HG03442 (cell line): Measurements from ENCODE around the gene ZNF804A.
"Not testable (repeated sequence)": the region's sequence is repeated elsewhere in the genome, so short reads cannot be mapped to it uniquely, and the experiment has no call there.

Experiments used
- ATAC-seq: cut with Tn5 transposase; IDR thresholded peaks from one replicate; pipeline ENCODE4 v1.9.1; 2021; ENCODE audit warnings: mild to moderate bottlenecking, moderate library complexity; ENCODE audit not compliant: unreplicated experiment

ZNF804A gene

DNA sequence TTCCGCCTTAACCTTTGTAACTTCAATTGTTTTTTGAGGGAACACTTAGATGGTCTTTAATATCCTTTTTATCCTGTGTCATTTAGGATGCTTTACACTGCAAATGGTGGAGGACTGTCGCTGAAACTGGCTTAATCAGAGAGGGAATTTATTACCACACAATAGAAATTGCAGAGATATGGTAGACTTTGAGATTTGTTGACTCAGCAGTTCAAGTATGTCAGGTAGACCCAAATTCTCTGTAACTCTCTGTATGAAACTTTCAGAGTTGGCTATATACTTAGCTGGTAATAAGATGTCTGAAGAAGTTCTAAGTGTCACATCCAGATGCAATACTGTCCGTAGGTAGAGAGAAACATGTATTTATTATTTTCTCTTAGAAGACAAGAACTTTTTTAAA lies 100.1 kb downstream of the ZNF804A start:
- no peak for ATAC-seq

DNA sequence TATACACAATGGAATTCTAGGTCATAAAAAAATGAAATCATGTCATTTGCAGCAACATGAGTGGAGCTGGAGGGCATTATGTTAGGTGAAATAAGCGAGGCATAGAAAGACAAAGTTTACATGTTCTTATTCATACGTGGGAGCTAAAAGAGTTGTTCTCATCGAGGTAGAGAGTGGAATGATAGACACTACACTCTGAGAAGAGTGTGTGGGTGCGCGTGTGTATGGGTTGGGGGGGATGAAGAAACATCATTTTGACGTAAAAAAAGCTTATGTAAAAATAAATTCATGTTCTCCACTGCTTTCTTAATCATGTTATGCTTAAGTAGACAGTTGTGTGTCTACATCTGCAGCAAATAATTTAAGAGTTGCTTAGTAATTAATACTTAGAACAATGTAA lies 123.6 kb downstream of the ZNF804A start:
- no peak for ATAC-seq

DNA sequence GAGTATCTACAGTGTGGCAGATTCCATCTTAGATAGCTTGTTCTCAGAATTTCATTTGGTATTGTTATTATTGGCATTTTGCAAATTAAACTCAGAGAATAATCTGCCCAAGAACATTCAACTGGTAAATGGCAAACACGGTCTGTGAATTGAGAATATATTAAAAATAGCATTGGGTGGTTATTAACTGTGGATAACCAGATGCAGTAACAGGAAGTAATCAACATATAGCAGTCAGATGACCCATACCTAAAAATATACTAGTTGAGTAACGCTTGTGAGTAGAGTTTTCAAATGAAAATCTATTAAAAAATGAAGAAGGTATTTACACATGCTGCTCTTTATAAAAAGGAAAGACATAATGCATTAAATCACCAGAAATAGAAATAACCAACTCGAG lies 129.5 kb downstream of the ZNF804A start:
- ATAC-seq, result no peak

DNA sequence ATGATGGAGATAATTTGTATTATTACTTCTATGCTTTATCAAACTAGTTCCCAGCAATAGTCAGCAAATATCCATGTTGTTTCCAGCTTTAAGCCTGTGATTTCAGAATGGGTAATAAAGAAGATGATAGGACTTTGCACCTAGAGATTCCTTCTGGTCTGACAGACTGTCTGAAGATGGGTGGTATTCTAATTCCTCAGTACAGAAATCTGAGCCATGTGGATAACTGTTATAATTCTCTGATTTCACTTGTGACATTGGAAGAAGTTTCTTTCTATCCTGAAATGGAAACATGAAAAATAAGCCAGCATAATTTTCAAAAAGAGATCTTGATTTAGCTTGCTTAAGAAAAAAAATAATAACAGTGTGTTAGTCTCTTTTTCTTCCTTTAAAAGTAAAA lies 130.1 kb downstream of the ZNF804A start:
- ATAC-seq, result no peak

DNA sequence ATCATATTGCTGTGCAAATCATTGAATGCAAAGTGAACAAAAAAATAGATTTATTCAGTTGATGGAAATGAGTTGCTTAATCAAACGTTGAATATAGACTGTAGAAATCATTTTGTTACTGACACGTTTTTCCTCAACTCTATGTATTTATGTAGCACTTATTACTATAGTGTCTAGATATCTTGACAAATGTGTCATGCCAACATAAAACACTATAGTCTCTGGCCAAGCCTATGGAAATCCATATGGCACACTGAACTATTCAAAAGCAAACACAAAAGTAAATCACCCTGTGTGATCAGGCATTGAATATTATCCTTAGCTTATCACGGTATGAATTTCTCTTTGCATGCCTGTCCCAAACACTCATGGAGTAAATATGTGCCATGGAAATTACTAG lies 131.3 kb downstream of the ZNF804A start:
- no peak for ATAC-seq

DNA sequence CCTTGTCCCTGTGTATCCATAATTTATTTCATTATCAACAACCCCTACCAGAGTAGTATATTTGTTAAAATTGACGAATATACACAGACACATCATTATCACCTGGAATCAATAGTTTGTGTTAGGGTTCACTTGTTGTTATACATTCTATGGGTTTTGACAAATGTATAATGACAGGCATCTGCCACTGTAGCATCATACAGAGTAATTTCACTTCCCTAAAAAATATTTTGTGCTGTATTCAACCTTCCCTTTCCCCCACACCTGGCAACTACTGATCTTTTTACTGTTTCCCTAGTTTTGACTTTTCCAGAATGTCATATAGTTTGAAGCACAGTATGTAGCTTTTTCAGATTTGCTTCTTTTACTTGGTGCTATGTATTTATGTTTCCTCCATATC lies 132.0 kb downstream of the ZNF804A start:
- no peak for ATAC-seq

DNA sequence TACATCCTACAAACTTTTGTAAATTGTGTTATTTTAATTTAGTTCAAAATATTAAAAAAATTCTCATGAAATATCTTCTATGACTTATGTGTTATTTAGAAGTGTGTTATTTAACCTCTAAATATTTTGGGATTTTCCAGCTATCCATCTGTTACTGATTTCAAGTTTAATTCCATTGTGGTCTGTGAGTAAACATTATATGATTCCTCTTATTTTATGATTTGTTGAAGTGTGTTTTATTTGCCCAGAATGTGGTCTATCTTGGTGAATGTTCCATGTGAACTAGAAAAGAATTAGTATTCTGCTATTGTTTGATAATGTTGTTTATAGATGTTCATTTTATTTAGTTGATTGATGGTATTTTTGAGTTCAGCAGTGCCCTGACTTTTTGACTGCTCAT lies 136.0 kb downstream of the ZNF804A start:
- ATAC-seq, result no peak

DNA sequence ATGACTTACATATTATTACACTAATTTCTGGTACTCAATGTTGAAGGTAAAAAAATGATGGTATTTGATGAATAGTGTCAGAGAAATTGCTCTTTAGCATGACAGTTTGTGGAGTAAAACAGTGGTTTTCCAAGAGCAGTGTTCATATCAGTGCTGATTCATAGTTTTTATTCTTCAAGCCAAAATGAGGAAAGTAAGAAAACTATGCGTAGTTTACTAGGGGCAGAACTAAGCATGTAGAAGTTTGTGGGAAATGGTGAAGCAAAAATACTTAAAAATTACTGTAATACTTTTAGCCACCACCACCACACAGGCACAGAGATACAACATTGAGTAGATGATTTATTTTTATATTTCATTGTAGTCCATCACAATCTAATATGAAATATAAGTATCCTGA lies 137.3 kb downstream of the ZNF804A start:
- ATAC-seq, result no peak

DNA sequence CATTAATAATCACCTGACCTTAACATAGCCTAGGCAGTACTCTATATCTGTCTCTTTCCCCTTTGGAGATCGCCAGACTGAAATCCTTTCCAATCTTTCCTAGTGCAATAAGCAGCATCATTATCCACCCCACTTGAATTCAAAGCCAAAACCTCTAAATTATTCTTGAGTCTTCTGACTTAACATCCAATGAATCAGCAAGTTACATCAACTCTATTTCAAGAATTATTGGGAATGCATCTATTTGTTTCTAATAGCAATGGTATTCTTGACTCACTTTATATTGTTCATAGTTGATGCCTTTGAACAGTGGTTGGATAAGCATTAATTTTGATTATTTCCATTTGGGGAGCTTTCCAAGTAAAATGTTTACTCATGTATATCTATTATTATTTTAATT lies 144.8 kb downstream of the ZNF804A start:
- ATAC-seq, result no peak

DNA sequence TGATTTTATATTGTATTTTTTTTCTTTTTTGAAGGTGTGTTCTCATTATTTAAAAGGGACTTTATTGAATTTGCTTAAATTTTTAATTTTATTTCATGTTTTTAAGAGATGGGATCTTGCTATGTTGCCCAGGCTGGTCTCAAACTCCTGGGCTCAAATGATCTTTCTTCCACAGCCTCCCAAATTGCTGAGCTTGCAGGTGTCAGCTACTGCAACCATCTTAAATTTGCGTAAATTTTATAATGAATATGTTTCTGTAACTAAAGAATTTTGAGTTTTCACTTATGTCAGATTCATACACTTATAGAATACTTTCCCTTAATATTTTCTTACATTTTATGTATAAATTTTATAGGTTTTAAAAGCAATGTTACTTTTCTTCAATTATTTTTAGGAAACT lies 157.8 kb downstream of the ZNF804A start:
- ATAC-seq, result no peak

DNA sequence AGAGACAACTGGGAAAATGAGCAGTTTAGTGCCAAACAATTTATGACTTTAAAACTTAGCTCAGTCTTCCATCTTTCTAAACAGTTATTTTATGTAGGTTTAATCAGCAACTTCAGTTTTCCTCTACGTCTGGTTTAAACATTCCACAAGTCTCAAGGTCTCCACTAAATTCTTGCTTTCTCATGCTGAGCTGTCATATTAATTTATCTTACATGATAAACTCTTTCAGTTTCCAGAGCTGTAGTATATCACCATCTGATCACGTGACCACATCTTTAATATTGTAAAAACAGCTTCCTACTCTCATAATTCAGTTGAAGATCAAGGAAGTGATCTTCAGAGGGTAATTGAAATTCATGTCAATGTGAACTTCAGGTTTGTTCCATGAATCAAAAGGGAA lies 158.6 kb downstream of the ZNF804A start:
- ATAC-seq, result no peak

DNA sequence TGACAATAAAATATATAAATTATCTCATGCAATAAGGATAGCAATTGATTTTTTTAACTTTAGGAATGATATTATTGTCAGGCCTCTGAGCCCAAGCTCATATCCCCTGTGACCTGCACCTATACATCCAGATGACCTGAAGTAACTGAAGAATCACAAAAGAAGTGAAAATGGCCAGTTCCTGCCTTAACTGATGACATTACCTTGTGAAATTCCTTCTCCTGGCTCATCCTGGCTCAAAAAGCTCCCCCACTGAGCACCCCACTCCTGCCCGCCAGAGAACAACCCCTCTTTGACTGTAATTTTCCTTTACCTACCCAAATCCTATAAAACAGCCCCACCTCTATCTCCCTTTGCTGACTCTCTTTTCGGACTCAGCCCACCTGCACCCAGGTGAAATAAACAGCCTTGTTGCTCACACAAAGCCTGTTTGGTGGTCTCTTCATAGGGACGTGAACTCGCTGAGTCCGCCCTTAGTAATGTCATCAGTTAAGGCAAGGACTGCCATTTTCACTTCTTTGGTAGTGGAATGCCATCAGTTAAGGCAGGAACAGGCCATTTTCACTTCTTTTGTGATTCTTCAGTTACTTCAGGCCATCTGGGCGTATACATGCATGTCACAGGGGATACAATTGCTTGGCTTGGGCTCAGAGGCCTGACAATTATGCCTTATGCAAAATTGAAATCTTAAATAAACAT lies 161.4 kb downstream of the ZNF804A start:
- ATAC-seq, result not testable (repeated sequence)

DNA sequence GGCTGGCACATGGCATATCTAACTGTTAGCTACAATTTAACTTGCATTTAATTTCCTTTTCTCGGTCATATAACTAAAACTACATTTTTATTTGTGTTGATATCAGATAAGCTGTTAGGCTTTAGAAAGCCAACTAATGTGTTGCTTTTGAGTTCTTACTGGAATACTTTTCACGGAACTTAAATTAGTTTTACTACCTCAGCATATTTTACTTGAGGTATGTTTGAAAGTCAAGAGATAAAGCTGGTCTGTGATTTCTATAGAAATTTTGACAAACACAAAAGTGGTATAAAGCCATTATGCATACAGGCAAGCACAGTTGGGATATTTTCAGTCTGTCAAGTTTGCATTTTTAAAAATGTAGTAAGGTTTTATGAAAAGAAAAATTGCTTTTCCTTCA lies 162.6 kb downstream of the ZNF804A start:
- ATAC-seq, result no peak

DNA sequence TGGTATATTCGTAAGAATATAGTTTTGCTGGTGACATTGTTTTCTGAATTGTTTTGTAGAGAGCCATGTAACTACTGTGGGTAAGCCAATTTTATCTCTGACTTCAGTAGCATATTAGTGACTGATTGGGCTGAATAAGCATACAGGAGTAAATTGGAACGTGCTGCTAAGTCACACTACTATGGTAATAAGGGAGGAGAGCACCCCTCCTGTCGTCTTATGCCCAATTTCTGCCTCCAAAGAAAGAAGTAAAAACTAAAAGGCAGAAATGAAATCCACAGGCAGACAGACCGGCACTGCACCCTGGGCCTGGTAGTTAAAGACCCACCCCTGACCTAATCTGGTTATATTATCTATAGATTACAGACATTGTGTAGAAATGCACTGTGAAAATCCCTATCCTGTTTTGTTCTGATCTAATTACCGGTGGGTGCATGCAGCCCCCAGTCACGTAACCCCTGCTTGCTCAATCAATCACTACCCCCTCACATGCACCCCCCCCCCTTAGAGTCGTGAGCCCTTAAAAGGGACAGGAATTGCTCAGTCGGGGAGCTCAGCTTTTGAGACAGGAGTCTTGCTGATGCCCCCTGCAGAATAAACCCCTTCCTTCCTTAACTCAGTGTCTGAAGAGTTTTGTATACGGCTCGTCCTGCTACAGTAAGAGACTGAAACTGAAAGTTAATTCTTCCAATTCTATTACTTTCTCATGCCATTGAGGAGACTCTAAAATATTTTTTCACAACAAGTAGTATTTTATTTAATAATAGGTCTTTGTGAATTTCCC lies 167.0 kb downstream of the ZNF804A start:
- ATAC-seq, result peak; percentile 59

DNA sequence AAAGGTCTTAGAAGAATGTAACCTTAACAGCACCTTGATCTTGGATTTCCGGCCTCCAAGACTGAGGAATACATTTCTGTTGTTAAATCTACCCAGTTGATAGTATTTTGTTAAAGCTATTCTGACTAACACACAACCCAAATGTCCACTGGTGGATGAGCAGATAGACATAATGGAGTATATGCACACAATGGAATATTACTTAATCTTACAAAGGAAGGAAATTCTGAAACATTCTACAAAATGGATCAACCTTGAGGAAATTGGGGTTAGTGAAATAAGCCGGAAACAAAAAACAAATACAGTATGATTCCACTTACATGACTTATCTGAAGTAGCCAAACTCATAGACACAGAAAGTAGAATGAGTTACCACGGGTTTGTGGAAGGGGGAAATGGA lies 168.7 kb downstream of the ZNF804A start:
- ATAC-seq, result no peak

DNA sequence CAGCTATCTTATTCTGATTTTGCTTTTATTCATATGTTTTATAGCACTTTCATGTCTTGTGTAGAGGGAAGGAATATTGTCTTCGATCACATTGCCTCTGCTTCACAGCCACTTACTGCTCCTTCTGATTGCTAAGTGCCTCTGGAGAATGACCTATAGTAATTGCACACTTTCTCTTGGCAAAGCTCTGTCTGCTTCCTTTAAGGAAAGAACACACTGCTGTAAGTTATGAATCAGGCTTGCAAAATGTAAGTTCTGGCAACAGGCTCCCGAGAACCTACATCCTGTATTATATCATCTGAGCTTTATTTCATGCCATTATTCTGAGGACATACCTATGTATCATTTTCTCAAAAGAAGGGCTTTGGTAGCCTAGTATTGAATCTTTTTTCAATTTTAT lies 170.7 kb downstream of the ZNF804A start:
- ATAC-seq, result no peak

DNA sequence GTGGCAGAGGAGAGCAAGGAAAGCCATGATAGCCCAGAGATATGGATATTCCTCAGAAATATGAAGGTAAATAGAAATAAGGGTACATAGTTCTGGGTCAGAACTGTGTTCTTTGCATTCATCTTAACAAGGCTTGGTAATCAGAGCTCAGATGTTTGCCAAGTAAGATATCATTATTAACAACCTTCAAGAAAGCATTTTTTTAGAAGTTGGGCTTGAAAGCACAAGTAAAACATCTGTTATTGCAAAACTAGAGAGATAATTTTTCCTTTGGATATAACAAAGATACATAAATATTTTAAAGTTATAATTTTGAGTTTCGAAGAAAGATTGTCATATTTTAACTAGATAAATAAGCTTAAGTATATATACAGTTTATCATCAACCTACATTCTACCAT lies 171.4 kb downstream of the ZNF804A start:
- ATAC-seq, result no peak

DNA sequence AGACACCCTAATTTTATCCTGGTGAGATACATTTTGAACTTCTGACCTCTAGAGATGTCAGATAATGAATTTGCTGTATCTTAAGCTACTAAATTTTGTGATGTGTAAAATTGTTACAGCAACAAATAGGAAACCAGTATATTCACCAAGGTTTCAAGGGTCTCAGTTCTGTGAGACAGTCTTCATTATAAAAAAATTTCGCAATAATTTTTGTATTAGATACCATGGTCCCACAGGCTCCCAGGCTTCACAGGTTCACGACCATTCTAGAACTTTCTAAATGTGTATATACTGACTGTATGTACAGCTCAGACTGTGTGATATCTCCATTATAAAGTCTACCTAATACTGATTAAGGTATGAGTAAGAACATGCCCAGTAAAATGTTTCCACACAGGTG lies 181.4 kb downstream of the ZNF804A start:
- no peak for ATAC-seq

DNA sequence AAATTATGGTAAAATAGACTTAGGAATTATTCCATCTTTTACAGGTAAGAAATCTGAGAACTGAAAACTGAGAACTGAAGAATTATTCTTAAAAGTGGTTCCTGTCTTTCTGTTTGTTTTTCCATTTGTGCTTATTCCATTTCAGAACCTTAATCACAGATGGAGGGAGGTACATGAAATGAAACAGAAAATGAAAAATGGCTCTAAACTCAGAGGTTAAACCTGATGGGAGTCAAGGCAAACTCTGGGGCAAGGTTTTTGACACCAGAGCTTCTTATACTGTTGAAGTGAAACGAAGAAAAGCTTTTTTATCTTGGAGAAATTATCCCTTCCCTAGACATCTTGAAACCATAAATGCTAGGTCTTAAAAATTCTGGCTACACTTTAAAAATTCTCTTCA lies 182.1 kb downstream of the ZNF804A start:
- no peak for ATAC-seq

DNA sequence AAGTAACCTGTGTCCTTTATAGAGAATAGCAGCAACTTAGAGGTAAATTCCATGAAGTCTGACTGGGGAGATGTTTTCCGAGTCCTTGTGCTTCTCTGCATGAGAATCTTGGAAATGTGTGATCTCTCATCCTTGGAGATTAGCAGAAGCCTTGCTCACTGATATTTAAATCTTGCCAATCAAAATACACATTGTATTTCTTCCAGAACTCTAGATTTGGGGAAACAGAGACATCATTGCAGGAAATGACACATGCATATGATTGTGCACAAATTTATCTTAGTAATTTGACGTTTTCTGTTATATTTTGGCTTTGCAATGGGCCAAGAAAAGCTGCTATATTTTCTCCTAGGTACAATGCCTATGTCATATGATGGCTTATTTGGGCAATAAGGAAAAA lies 182.6 kb downstream of the ZNF804A start:
- ATAC-seq, result no peak

DNA sequence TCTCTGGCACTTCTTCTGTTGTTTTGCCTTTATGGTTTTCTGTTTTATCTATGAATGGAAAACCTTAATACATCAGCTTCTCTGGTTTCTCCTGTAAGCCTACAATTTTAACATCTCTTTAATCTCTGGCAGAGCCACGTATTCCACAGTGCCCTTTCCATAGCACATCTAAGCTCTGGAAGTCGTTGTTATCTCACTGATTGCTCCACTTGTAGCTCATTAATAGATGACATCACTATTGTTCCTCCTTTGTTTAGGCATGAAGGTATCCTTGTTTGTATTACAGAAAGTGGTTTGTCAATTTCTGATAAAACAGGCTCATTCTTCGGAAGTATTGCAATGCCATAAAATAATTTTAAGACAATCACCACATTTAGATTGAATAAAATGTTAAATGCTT lies 185.2 kb downstream of the ZNF804A start:
- ATAC-seq, result no peak

DNA sequence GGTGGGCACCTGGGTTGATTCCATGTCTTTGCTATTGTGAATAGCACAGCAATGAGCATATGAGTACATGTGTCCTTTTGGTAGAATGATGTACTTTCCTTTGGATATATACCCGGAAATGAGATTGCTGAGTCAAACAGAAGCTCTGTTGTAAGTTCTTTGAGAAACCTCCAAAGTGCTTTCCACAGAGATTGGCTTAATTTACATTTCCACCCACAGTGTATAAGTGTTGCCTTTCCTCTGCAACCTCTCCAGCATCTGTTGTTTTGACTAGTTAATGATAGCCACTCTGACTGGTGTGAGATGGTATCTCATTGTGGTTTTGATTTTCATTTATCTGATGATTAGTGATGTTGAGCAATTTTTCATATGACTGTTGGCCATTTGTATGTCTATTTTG lies 194.8 kb downstream of the ZNF804A start:
- ATAC-seq, result no peak

DNA sequence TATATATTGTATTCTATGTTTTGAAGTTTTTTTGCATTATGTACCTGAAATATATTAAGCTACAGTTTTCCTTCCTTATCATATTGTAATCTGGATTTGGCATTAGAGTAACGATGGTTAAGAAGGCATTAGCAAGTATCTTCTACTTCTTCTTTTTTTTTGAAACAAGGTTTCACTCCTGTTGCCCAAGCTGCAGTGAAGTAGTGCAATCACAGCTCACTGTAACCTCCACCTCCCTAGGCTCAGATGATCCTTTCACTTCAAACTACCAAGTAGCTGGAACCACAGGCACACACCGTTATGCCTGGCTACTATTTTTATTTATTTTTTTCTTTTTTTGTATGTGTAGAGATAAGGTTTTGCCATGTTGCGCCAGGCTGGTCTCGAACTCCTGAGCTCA lies 201.1 kb downstream of the ZNF804A start:
- ATAC-seq, result no peak
